ENCODE data around the gene NPAS3. TPM values are rescaled to one million over a fixed set of nuclear protein-coding genes. Genes with fewer than 3 reads are reported as not detected.

Gene NPAS3
- total and polyA plus RNA-seq, 4 donors, result 0.07 to 0.09 (median 0.08) TPM; not detected in 1

DNA sequence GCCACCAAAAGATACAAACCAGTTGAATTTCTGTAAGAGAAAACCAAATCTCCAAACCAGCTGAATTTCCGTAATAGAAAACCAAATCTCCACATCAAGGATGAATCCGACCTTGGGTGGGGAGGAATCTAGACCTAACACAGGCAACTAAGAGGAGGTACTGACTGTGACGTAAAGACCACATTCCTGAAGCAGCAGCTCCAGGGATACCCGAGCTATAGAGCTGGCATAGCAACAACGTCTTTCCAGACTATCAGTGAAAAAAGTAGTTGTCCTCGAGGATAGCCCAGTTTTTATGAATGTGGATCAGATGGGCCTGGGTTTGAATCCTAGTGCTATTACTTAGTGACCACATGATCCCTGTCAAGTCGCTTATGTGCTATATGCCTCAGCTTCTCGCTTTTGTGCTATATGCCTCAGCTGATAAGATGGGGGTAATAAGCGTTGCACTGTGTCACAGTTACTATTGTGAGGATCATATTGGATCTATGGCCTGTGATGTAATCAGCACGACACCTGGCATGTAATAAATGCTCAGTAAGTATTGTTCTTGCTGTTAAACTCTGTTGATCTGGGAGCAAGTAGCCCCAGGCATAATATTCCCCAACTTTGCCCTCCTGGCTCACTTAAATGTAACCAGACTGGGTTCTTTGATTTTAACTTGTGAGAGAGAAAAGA lies 898.4 kb downstream of the NPAS3 start:
- H3K27me3 ChIP-seq (ENCODE audit: control insufficient read depth in 4 of 4, insufficient read depth in 4 of 4, low read length in 3 of 4), result no peaks in the 10 kb centered on the region
- WGBS, result 88% methylated on average over 10 of the region's 10 CpGs
- H3K4me1 ChIP-seq (ENCODE audit: control insufficient read depth in 4 of 4, insufficient read depth in 4 of 4, low read length in 3 of 4), result peaks cover 0 to 2% (median 0%) of the 10 kb centered on the region in 4 donors
- no peak for DNase-seq (ENCODE audit: low spot score)
- no peaks in the 10 kb centered on the region for H3K36me3 ChIP-seq (ENCODE audit: control insufficient read depth in 4 of 4, insufficient read depth in 3 of 4, low read depth in 1 of 4, low read length in 3 of 4)
- H3K27ac ChIP-seq (ENCODE audit: low read depth in 1 of 2, low read length in 2 of 2), result no peak overlapping the region
- no peak overlapping the region for H3K9ac ChIP-seq (ENCODE audit: low read depth in 1 of 2, low read length in 2 of 2)
- TF ChIP-seq FOXA1 (IDR thresholded peaks at IDR 0.05) (no peak), RAD21 (IDR thresholded peaks at IDR 0.05) (no peak), GABPA (IDR thresholded peaks at IDR 0.05 in 1 of 2, conservative IDR thresholded peaks at IDR 0.05 in 1 of 2) (no peak), YY1 (IDR thresholded peaks at IDR 0.05) (no peak), HNF4G (IDR thresholded peaks at IDR 0.05) (no peak), TAF1 (conservative IDR thresholded peaks at IDR 0.05) (no peak), HNF4A (conservative IDR thresholded peaks at IDR 0.05) (no peak)
- TF ChIP-seq, protein P1, sequence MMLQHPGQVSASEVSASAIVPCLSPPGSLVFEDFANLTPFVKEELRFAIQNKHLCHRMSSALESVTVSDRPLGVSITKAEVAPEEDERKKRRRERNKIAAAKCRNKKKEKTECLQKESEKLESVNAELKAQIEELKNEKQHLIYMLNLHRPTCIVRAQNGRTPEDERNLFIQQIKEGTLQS (IDR thresholded peaks at IDR 0.05), result no peak
- TF ChIP-seq, protein P2, sequence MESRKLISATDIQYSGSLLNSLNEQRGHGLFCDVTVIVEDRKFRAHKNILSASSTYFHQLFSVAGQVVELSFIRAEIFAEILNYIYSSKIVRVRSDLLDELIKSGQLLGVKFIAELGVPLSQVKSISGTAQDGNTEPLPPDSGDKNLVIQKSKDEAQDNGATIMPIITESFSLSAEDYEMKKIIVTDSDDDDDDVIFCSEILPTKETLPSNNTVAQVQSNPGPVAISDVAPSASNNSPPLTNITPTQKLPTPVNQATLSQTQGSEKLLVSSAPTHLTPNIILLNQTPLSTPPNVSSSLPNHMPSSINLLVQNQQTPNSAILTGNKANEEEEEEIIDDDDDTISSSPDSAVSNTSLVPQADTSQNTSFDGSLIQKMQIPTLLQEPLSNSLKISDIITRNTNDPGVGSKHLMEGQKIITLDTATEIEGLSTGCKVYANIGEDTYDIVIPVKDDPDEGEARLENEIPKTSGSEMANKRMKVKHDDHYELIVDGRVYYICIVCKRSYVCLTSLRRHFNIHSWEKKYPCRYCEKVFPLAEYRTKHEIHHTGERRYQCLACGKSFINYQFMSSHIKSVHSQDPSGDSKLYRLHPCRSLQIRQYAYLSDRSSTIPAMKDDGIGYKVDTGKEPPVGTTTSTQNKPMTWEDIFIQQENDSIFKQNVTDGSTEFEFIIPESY (IDR thresholded peaks at IDR 0.05), result no peak
- TF ChIP-seq, protein P3, sequence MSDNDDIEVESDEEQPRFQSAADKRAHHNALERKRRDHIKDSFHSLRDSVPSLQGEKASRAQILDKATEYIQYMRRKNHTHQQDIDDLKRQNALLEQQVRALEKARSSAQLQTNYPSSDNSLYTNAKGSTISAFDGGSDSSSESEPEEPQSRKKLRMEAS (IDR thresholded peaks at IDR 0.05), result no peak
- TF ChIP-seq, protein P4, sequence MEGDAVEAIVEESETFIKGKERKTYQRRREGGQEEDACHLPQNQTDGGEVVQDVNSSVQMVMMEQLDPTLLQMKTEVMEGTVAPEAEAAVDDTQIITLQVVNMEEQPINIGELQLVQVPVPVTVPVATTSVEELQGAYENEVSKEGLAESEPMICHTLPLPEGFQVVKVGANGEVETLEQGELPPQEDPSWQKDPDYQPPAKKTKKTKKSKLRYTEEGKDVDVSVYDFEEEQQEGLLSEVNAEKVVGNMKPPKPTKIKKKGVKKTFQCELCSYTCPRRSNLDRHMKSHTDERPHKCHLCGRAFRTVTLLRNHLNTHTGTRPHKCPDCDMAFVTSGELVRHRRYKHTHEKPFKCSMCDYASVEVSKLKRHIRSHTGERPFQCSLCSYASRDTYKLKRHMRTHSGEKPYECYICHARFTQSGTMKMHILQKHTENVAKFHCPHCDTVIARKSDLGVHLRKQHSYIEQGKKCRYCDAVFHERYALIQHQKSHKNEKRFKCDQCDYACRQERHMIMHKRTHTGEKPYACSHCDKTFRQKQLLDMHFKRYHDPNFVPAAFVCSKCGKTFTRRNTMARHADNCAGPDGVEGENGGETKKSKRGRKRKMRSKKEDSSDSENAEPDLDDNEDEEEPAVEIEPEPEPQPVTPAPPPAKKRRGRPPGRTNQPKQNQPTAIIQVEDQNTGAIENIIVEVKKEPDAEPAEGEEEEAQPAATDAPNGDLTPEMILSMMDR (IDR thresholded peaks at IDR 0.05; ENCODE audit: low read depth, low read length, missing input control), result no peak
- H3K9me3 ChIP-seq (ENCODE audit: control insufficient read depth in 4 of 4, low read length in 3 of 4), result no peaks in the 10 kb centered on the region
- no peak overlapping the region for H3K4me3 ChIP-seq (ENCODE audit: low read depth in 1 of 3, low read length in 3 of 3)

- H3K9me3 ChIP-seq (ENCODE audit: control insufficient read depth in 4 of 4, low read length in 3 of 4), result no peaks in the 10 kb centered on the region
- H3K27ac ChIP-seq (ENCODE audit: low read depth in 1 of 2, low read length in 2 of 2), result no peak overlapping the region
- no peak overlapping the region for H3K4me3 ChIP-seq (ENCODE audit: low read depth in 1 of 3, low read length in 3 of 3)
- no peak overlapping the region for H3K9ac ChIP-seq (ENCODE audit: low read depth in 1 of 2, low read length in 2 of 2)
- TF ChIP-seq HNF4A (conservative IDR thresholded peaks at IDR 0.05), result no peak
- TF ChIP-seq, protein P5, sequence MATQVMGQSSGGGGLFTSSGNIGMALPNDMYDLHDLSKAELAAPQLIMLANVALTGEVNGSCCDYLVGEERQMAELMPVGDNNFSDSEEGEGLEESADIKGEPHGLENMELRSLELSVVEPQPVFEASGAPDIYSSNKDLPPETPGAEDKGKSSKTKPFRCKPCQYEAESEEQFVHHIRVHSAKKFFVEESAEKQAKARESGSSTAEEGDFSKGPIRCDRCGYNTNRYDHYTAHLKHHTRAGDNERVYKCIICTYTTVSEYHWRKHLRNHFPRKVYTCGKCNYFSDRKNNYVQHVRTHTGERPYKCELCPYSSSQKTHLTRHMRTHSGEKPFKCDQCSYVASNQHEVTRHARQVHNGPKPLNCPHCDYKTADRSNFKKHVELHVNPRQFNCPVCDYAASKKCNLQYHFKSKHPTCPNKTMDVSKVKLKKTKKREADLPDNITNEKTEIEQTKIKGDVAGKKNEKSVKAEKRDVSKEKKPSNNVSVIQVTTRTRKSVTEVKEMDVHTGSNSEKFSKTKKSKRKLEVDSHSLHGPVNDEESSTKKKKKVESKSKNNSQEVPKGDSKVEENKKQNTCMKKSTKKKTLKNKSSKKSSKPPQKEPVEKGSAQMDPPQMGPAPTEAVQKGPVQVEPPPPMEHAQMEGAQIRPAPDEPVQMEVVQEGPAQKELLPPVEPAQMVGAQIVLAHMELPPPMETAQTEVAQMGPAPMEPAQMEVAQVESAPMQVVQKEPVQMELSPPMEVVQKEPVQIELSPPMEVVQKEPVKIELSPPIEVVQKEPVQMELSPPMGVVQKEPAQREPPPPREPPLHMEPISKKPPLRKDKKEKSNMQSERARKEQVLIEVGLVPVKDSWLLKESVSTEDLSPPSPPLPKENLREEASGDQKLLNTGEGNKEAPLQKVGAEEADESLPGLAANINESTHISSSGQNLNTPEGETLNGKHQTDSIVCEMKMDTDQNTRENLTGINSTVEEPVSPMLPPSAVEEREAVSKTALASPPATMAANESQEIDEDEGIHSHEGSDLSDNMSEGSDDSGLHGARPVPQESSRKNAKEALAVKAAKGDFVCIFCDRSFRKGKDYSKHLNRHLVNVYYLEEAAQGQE (IDR thresholded peaks at IDR 0.05), result no peak
- TF ChIP-seq NR2F2 (IDR thresholded peaks at IDR 0.05), result peak; percentile 27
- no peak for TF ChIP-seq FOXA2 (IDR thresholded peaks at IDR 0.05)
- TF ChIP-seq RAD21 (IDR thresholded peaks at IDR 0.05), result no peak
- no peak for TF ChIP-seq JUND (IDR thresholded peaks at IDR 0.05)
- TF ChIP-seq, protein P2 (IDR thresholded peaks at IDR 0.05), result no peak
- no peak for TF ChIP-seq EGR1 (IDR thresholded peaks at IDR 0.05; ENCODE audit: low read depth in 2 of 2)
- H3K36me3 ChIP-seq (ENCODE audit: control insufficient read depth in 4 of 4, insufficient read depth in 3 of 4, low read depth in 1 of 4, low read length in 3 of 4), result no peaks in the 10 kb centered on the region
- 58% methylated on average over 4 of the region's 4 CpGs for WGBS
- no peak for DNase-seq (ENCODE audit: low spot score)
- H3K27me3 ChIP-seq (ENCODE audit: control insufficient read depth in 4 of 4, insufficient read depth in 4 of 4, low read length in 3 of 4), result no peaks in the 10 kb centered on the region
- H3K4me1 ChIP-seq (ENCODE audit: control insufficient read depth in 4 of 4, insufficient read depth in 4 of 4, low read length in 3 of 4), result peaks cover 0 to 2% (median 0%) of the 10 kb centered on the region in 4 donors
Measured at GRCh38 chr14:33837943-33838683, 899.4 kb downstream of the NPAS3 start.

Measured in liver (tissue), 9 donors.